CD4-positive, alpha-beta T cell treated with Interleukin-15 for 4 hours (primary cell): ENCODE data around the gene TARS2.

Experiments
- DNase-seq: peaks from one replicate; pipeline ENCODE4 v3.0.0-alpha.2; 2020; ENCODE audit warnings: low spot score

TARS2 gene

DNA sequence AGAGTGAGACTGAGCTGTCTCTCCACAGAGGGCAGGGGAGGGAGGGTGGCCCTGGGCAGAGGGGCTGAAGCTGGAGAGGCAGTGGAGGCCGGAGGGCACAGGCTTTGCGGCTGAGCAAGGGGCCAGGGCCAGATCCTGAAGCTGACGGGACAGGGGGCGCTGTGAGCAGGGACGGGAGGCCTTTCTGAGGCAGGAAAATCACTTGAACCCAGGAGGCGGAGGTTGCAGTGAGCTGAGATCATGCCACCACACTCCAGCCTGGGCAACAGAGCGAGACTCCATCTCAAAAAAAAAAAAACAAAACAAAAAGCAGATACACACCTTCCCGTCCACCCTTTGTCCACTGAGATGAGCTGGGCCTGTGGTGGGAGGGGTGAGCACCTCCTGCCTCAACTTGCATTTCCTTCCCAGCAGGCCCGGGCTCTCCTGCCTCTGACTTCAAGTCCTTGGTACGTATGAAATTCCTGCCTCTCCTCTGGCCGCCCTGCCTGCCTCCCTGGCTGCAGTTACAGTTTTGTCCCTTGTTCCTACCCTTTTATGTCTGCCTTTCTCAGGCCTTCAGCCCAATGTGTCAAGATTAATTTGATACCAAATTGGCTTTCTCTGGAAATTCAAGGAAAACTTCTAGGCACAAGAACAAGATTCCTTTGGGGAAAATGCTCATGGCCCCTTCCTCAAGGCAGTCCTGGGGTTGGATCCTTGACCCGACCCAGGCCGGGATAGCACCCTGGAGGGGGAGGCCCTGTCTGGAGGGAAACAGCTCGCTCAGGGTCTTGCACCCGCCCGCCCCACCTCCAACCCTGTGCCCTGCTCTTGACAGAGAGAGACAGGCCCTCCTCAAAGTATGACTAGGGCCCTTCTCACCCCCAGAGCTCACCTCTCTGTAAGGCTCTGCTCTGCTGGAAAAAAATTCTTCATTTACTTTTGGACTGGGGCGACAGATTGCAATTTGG lies 50.8 kb downstream of the TARS2 start:
- DNase-seq, result no peak

DNA sequence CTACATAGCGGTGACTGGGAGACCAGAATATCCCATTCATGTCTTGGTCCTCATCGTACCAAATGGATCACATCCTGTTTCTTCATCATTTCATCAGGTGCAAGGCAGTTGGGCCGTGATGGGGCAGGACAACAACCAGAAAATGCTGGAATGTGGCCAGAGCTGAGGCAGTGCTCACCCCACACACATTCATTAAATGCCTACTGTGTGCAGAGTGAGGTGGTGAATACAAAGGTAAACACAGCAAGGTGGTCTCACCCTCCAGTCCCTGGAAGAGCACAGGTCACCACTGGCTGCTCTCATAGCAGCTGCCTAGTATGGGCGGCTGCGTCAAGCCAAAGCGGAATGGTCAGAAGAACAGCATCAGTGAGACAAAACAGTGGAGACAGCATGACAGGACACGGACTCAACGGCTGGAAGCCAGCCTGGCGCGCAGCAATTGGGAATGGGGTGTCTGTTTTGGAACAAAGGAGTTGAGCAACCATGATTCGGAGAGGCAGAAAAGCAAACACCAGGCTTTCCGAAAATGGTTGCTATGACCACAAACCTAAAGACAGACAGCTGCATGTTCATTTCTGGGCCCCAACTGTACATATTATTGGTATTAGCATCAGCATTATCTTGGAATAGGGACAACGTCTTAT lies 56.4 kb downstream of the TARS2 start:
- no peak for DNase-seq

DNA sequence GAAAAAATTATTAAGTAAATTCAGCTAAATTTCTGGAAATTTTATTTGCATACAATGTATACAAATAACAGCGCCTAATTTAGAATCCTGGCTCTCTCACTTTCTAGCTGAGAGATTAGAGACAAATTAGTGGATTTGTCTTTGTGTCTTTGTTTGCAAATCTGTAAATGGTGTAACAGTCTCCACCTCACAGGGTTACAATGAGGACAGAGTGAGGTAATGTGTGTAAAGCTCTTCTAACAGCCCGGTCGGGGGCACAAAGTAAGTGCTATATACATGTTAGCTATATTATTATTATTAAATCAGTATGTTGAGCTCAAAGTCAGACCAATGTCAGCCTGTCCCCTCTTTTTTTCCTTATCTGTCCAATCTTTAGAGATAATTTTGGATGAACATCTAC lies 57.0 kb downstream of the TARS2 start:
- DNase-seq, result no peak

DNA sequence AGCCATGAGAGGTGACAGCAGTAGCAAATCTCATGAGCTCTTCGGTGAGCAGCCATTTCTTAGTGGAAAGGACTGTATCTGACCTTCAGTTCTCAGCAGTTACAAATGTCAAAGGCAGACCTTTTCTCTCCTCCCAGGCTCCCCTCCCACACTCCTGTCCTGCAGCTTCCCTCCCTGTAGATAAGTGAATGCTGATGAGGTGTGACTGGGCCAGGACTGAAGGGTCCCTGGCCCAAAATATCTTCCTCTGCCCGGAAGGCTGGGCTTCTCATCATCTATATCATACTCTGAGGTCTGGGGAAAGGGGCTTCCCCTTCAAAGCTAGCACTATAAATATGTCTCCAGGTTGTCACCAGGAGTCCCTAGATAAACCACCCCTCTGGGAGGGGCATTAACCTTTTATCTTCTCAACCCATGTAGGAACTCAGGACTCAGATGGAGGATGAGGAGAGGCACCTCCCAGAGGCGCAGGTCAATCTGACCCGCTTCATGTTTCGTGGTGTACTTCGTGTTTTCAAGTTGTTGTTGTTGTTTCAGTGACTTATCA lies 58.3 kb downstream of the TARS2 start:
- DNase-seq, result no peak

DNA sequence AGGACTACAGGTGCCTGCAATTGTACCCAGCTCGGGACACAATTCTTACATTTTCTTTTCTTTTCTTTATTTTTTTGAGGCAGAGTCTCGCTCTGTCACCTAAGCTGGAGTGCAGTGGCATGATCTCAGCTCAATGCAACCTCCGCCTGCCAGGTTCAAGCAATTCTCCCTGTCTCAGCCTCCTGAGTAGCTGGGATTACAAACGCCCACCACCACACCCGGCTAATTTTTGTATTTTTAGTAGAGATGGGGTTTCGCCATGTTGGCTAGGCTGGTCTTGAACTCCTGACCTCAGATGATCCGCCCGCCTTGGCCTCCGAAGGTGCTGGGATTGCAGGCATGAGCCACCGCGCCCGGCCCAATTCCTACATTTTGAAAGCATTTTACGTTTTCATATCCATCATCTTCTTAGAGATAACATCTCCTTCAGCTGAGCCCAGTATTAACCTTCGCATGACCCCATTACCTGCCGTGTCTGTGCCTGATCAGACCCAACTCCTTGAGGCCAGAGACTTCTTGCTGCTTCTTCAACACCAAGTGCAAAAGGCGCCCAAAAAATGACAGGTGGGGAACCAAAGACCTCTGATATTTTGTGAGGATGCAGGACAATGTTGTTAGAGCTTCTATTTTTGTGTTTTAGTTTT lies 59.2 kb downstream of the TARS2 start:
- no peak for DNase-seq

DNA sequence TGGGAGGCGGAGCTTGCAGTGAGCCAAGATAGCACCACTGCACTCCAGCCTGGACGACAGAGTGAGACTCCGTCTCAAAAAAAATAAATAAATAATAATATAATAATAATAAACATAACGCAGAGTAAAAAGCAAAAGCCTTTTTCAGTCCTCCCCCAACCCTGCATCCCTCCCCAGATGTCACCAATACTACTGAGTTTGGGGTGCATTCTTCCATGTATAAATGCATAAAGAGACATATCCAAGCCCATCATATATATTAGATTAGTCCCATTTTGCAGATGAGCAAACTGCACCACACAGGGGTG lies 61.1 kb downstream of the TARS2 start:
- no peak for DNase-seq

DNA sequence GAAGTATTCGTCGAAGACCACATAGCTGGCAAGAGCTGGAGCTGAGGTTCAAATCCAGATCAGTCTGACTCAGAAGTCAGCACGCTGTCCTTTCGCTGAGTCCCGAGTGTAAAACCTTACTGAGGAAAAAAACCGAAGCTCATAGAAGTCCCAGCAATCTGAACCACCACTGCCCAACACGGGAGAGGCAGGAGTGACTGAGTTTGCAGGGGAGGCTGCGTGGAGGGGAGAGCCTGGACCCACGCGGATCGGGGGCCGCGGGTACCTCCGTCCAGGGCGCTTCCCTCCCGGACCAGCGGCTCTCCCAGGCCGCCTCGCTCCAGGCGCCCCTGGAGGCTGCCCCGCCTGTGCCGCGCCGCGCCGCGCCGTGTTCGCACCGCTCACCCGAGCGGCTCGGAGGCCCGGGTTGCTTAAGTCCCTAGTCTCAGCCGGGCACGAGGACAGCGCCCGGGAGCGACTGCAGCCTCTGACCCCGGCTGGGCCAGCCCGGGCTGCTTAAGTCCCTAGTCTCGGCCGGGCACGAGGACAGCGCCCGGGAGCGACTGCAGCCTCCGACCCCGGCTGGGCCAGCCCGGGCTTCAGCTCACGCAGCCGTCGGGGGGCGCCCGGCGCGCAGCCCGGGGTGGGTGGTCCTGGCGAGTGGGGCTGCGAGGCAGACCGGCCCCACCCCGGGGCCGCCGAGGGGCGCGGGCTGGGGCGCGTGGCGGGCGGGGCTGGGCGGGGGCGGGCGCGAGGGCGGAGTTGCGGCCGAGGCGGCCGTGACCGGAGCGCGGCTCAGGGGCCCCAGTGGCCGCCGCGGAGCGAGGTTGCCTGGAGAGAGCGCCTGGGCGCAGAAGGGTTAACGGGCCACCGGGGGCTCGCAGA lies 61.6 kb downstream of the TARS2 start, which contains the start of gene ADAMTSL4:
ADAMTSL4 (plus strand) TSS at position 777 of the 864 bp plus-strand sequence. CDS start 2,881 bp downstream, outside the sequence.
- no peak for DNase-seq

DNA sequence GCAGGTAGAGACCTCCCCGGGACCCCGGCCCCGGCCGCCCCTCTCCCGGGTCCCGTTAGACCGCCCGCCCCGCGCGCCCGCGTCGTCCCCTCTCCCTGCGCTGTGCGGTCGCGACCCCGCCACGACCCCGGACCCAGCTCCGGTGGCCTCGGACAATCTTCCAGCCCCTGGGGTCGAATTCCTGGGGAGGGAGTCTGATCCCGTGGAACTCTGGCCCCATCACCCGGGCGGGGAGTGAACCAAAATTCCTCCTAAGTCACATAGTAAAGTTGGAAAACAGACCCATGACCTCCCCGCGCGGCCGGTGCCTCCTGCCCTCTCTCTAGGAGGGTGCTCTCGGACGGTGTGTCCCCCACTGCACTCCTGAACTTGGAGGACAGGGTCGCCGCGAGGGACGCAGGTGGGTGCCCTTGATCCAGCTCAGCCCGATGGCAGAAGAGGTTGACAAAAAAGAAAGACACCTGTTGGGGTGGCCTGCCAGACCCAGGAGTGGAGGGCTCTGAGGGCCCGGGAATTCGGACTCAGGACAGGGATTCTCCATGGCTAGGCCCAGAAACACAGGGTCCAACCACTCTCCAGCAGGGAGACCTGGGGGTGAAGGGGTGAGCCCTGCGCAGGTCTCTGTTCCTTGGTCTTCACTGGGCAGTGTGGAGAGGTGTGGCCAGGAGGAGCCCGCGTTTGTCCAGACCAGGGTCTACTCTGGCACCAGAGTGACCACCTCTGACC lies 62.4 kb downstream of the TARS2 start:
- no peak for DNase-seq

DNA sequence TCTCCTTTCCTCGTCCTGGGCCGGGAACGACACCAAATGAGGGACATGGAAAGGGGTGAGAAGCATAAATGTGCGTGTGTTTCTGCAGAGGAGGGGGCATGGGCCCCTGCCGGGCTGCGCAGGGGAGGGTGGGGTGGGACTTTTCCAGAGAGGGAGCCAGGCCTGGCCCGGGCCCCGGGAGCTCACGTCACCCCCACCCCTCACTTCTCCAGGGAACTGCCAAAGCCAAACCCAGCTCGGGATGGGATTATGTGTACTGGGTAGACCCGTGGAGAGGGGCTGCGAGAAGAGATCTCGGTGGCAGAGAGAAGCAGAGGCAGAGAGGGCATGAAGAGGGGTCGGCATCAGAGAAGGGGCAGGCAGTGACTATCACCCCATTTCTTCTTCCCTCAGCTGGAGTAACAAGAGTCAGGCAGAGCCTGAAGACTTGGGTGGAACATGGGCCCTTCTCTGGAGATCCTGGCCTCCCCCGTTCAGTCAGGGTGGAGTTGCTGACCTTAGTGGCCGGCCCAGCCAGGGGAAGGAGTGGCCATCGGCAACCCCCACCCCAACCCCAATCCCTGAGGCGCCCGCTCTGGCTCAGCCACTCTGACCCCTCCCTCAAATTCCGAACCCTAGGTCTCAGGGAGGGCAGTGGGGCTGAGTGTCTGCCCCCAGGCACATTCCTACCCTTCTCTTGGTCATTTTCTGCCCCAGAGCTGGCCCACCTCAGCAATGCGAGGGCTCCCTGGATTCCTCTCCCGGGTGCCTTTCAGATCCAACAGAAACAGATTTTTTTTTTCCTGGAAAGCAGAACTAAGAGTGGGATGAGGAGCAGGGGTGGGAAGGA lies 63.2 kb downstream of the TARS2 start:
- DNase-seq, result no peak

DNA sequence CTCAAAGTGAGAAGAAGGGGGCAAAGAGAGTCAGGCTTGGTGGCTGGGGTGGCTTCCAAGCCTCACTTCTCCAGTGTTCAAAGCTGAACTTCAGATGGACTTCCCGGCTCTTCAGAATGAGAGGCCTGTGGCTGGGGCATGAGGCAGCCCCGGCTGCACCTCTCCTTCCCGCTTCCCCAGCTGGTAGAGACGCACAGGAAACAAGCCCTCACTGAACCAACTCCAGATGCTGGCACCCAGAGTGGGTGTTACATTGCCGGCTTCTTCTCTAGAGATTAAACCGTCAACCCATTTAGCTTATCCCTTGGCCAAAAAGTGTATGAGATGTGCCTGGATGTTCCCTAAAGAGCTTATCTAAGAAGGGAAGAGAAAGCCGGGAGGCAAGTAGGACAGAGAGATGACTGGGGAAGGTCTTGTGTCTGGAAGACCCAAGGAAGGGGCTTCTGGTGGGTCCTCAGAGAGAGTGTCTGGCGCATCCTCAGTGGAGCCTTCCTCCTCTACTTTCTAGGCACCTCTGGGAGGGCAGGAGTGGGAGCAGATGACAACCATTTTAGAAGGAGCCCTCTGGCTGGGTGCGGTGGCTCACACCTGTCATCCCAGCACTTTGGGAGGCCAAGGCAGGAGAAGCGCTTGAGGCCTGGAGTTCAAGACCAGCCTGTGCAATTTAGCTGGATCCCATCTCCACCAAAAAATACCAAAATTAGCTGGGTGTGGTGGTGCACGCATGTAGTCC lies 64.0 kb downstream of the TARS2 start:
- DNase-seq, result no peak

DNA sequence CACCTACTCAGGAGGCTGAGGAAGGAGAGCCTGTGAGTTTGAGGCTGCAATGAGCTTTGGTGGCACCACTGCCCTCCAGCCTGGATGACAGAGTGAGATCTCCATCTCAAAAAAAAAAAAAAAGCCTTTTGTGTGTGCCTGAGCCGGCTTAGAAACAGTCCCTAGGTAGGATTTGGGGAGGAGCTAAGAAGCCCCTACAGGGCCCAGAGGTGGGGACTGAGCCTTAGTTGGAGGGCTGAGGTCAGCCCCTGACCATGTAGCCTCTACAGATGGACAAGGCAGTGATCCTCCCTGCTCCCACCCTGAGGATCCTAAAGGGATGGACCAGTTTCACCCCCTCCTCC lies 64.5 kb downstream of the TARS2 start:
- no peak for DNase-seq

DNA sequence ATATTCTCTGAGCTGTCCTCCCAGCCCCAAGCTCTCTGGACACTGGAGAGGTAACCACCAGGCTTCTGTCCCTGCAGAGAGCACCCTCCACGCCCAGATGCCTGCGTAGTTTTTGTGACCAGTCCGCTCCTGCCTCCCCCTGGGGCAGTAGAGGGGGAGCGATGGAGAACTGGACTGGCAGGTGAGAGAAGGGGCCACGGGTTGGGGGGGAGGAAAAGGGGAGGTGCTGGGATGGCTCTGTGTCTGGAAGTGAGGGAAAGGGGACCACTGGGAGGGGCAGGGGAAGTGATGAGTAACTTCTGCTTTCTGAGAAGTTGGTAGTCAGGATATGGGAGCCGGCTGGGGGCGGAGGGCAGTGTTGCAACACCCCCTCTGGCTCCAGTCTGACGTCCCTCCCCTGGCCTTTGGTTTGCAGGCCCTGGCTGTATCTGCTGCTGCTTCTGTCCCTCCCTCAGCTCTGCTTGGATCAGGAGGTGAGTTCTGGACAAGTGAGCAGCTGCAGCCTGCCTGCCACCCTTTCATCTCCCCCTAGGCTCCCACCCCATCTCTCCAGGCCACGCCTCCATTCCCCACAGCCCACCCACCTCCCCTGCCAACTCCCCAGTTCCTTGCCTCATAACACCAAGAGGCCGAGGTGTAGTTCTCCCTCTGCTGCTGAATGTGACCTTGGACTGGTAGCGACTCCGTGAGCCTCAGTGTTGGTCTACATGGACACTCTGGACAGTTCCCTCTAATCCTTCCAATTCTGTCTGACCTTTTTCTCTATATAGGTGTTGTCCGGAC lies 65.1 kb downstream of the TARS2 start:
- no peak for DNase-seq

DNA sequence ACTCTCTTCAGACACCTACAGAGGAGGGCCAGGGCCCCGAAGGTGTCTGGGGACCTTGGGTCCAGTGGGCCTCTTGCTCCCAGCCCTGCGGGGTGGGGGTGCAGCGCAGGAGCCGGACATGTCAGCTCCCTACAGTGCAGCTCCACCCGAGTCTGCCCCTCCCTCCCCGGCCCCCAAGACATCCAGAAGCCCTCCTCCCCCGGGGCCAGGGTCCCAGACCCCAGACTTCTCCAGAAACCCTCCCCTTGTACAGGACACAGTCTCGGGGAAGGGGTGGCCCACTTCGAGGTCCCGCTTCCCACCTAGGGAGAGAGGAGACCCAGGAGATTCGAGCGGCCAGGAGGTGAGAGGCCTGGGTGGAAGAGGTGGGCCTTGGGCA lies 65.7 kb downstream of the TARS2 start:
- no peak for DNase-seq

DNA sequence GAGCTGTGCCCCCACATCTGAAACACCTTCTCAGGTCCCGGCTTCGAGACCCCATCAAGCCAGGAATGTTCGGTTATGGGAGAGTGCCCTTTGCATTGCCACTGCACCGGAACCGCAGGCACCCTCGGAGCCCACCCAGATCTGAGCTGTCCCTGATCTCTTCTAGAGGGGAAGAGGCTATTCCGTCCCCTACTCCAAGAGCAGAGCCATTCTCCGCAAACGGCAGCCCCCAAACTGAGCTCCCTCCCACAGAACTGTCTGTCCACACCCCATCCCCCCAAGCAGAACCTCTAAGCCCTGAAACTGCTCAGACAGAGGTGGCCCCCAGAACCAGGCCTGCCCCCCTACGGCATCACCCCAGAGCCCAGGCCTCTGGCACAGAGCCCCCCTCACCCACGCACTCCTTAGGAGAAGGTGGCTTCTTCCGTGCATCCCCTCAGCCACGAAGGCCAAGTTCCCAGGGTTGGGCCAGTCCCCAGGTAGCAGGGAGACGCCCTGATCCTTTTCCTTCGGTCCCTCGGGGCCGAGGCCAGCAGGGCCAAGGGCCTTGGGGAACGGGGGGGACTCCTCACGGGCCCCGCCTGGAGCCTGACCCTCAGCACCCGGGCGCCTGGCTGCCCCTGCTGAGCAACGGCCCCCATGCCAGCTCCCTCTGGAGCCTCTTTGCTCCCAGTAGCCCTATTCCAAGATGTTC lies 66.3 kb downstream of the TARS2 start:
- no peak for DNase-seq

DNA sequence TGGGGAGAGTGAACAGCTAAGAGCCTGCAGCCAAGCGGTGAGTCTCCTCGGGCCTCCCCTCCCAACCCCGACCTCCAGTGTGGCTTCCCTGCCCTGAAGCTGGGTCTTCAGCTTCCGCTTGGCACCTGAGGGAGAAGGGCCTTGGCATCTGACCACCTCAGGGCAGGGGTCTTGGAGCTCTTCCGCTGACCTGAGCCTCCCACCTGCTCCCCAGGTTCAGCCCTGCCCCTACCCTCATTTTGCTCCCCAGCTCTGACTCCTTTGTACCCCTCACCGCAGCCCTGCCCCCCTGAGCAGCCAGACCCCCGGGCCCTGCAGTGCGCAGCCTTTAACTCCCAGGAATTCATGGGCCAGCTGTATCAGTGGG lies 66.8 kb downstream of the TARS2 start:
- DNase-seq, result no peak

DNA sequence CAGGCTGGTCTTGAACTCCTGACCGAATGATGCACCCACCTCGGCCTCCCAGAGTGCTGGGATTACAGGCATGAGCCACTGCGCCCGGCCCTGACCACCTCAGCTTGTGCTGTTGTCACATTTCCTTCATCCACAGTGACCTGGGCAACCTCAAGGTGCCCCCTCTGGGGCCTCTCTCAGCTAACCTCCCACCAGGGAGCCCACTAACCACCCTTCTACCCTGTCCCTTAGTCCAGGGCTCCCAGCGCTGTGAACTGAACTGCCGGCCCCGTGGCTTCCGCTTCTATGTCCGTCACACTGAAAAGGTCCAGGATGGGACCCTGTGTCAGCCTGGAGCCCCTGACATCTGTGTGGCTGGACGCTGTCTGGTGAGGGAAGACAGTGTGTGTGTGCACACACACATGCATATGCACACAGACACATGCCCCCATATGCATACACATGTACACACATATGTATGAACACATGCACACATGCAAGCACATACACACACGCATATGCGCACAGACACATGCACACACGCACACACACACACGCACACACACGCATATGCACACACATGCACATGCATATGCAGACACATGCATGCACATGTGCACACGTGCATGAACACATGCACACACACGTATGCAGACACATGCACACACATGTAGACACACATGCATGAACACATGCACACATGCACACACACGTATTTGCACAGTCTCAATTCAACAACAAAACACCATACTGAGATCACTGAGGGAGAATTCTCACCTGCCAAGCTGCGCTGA lies 68.2 kb downstream of the TARS2 start:
- DNase-seq, result no peak
